C1 segment of cervical spinal cord (tissue), 14 donors: ENCODE measurements around the gene CINP.

Experiments
- DNase-seq, 14 donors: peaks; one replicate each; lab custom pipeline; 2025; lab: John Stamatoyannopoulos, UW

The CINP gene

DNA sequence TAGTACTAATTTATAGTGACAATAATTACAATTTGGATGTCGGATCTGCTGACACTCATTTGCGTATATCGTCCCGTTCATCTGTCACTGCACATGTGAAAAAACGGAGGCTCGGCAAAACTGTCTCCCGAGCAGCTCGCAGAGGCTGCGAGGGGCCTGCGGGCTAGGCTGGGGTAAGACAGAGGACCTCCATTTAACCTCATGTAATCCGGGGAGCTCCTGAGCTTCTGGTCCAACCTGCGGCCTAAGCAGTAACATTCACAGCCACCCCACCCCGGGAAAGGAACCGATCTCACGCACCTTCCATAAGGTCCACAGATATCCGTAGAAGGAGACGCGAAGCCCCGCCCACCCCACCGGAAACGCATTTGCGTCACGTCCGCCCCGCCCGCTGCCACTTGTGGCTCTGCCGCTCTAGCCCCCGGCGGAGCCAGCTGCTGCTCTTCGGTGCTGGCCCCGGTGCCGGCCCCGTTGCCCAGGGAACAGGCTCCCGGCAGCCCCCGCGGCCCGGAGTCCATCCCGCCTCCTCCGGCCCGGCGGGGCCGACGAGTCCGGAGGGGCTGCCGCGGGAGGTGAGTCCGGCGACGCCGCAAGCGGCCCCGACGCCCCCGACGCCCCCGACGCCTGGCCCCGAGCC is at the start of gene CINP, which contains the start of gene TECPR2:
Gene CINP (minus strand): TSS at position 346 of the 637 bp plus-strand sequence. CDS start 39 bp downstream, at position 307.
Gene TECPR2 (plus strand): TSS at position 397 of the 637 bp plus-strand sequence. CDS start 13,781 bp downstream, outside the sequence.
- peak; percentile 73 to 99 (median 95) for DNase-seq

DNA sequence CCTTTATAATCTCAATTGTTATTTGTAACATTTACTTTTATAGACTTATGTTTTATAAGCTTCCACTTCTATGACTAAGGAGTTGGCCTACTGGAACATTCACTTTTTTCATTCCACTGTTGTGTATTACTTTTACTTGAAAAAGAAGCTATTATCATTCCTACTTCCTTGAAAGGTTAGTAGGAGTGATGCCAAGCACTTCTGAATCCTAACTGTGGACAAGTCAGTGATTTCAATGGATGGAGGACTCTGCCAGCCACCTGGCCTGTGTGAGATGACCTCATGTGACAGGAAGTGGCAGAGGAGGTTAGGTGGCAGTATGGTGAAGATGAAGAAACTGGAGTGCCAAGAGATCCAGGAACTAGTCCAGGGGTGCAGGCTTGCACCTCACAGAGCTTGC is 46.0 kb upstream of the CINP start:
- DNase-seq = peak in 1 of 14 donors; percentile 60

DNA sequence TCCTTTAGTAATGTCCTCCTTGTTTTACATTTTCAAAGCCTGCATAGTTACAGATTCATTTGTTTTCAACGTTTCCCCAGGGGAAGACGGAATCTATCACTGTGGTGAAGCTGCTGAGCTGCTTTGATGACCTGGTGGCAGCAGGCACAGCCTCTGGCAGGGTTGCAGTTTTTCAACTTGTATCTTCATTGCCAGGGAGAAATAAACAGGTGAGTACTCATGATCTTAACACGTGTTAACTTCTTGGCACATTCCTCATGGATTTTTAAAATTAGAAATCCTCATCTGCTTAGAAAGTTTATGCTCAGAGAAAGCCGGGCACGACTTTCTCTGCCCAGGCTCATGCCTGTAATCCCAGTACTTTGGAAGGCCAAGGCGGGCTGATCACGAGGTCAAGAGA is 44.6 kb upstream of the CINP start:
- DNase-seq = no peak

DNA sequence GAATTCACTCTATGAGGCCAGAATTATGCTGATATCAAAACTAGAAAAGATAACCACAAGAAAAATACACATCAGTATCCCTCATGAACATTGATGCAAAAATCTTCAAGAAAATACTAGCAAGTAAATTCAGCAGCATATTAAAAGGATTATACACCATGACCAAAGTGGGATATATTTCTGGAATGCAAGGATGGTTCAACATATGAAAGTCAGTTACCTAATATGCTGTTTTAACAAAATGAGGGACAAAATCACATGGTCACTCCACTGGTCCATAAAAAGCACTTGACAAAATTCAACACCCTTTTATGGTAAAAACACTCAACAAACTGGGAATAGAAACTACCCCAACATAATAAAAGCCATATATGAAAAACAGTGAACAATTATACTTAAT is 40.3 kb upstream of the CINP start:
- no peak for DNase-seq

DNA sequence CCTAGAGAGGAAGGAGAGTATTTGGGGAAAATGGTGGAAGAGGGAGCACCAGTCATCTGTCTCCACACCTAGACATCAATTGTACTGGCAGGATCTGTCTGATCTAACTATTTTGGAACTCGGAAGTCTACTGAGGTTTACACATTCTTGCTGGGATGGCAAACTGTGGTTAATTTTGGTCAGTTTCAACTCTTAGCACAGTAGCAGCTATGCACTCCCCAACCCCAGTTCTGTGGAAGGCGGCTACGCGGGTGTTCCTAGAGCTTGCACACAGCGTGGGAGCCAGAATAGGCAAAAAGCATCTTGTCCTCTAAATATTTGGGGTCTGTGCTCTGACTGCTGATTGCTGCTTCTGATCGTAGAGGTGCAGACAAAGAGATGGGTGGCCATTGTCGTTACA is 33.8 kb upstream of the CINP start:
- no peak for DNase-seq

DNA sequence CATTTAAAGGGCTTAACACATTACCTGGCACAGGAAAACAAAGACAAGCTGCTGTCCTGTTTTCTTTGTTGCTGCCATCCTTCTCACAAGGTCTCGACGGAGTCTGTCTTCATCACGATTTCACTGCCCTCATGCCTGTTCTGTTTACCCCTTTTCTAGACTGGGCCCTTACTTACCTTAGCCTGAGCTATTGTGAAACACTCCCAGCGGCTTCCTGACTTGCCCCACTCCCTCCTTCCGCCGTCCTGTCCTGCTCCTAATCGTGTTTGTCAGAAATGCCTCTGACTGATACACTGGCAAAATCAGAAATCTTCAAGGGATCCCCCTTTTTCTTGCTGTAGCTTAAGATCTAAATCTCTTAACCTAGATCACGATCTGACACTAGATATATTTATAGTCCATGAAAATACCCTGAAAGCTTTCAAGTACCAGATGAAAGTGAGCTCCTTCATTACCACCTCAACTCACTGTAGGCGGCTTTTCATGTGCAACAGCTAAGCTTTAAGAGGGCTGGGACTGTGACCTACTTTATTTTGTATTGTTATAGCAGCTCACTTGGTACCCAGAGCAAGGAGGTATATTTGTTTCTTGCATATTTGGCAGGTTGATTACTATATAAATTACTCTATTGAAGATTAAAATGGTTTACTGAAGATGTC is 32.2 kb upstream of the CINP start:
- no peak for DNase-seq

DNA sequence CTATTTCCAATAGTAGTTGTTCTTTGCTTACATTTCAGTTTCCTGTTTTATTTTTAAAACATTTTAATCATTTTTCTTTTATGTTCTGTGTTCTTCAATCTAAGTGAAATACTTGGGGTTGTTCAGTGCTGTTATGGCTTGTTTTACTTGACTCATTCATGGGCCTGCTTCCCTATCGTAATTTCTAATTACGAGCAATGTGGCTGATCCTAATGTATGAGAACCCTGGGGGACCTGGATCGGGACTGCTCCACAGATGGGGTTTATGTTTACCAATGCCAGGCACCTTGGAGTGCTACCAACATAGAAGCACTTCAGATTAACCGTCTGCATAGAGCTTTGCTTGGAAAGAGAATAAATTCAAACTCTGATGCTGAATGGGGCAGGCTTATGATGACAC is 29.8 kb upstream of the CINP start:
- DNase-seq = peak in 1 of 14 donors; percentile 92

DNA sequence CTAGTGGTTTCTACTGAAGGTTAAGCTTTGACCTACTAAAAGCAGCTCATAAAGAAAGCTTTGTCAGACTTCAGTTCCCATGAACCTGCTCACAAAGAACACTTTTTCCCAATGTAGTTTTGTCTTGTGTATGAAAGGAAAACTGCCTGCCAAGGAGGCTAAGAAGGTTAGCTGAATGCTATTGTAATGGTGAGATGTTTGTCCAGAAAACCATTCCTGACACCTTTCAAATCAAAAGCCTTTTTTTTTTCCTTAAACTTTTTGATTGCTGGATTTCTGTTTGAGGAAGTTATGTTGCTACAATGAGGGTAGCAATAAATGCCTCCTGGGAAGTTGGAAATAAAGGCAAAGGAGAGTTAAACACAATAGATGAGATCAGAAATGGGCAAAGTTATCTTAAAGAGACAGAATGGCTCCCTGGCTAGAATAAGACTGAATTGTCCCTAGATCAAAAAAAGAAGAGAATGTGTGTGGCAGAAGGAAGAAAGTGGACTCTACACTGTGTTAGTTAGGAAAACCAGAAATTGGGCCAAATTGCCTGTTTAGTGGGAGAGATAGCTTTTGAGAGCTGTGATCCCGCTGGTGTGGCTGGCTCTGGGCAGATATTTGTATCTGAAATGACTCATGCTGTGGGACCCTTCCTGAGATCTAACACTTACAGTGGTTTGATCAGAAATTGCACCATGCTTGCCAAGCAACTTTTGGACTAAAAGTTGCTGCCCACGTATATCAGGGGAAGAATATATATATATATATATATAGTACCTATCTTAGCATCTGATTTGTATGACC is 27.6 kb upstream of the CINP start:
- DNase-seq = no peak

DNA sequence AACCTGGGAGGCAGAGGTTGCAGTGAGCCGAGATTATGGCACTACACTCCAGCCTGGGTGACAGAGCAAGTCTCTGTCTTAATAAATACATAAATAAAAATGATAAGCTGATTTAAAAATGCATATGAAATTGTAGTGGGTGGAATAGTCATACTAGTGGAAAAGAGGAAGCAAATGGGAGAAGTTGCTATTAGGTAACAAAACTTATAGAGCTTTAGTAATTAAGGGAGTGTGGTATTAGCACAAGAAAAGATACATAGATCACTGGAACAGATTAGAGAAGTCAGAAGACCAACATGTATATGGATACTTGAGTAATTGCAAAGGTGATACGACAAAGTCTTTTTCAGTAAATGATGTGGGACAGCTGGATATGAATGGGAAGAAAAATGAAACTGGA is 26.6 kb upstream of the CINP start:
- no peak for DNase-seq

DNA sequence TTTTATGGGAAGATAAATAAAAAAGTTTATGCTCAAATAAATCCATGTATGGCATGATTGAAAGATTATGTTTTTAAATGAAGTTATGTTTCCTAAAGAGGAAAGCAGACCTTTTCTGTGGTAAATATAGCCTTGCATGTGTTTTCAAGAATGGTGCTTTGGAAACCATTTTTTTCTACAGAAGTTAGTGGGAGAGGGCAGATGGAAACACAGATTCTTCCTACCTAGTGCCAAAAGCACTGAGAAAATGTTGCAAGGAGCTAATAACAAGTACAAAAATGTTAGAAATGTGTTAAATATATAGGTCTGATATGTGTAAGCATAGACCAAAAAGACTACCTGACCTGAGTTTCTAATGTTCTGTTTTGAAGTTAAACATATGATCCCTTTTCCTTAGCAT is 24.4 kb upstream of the CINP start:
- DNase-seq = no peak

DNA sequence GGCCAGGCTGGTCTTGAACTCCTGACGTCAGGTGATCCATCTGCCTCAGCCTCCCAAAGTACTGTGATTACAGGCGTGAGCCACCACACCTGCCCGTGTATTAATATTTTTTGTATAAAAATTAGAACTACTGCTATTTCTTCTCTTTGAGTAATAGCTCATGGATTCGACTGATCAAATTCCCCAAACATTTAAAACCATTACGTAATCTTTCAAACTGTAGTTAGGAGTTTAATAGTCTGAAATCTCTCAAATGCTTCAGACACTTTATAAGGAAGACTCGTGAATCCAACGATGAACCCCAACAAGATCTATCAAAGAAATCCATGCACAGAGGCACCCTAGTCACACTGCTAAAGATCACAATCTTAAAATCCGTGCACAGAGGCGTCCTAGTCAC is 16.1 kb upstream of the CINP start:
- no peak for DNase-seq

DNA sequence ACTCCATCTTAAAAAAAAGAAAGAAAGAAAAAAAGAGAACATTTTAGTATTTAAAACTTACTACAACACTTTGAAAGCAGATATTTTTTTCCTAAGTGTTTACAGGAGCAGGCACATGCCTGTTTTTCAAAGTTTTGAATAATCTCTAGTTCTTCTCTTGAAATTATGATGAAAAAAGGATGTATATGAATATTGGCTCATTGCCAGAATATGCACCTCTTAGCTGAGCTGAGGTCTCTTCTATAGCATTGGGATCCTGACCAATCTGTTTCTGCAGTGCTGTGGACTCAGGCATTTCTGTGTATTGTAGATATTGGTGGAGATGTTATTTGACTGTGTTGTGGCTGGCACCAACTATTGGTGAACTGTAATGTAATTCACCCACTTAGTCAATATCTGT is 15.0 kb upstream of the CINP start:
- no peak for DNase-seq

DNA sequence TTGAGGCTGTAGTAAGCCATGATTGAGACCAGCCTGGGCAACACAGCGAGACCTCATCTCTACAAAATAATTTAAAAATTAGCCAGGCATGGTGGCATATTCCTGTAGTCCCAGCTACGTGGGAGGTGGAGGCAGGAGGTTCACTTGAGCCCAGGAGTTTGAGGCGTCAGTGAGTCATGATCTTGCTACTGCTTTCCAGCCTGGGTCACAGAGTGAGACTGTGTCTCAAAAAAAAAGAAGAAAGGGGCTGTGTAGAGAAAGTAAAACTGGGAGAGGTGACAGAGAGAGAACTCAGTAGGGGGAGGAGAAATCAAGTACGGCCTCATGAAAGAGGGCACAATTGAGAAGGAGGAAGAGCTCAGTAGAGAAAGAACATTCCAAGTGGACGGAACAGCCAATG is 12.4 kb upstream of the CINP start:
- DNase-seq = no peak

DNA sequence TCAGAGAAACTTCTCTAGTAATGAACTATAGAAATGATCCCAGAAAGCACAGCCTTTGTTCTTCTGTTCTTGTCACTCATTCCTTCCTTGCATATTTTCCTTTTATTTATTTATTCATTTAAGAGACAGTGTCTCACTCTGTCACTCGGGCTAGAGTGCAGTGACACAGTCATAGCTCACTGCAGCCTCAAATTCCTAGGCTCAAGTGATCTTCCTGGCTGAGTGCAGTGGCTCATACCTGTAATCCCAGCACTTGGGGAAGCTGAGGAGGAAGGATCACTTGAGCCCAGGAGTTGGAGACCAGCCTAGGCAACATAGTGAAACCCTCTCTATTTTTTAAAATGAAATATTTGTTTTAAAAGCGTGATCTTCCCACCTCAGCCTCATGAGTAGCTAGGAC is 11.6 kb upstream of the CINP start:
- DNase-seq = no peak

DNA sequence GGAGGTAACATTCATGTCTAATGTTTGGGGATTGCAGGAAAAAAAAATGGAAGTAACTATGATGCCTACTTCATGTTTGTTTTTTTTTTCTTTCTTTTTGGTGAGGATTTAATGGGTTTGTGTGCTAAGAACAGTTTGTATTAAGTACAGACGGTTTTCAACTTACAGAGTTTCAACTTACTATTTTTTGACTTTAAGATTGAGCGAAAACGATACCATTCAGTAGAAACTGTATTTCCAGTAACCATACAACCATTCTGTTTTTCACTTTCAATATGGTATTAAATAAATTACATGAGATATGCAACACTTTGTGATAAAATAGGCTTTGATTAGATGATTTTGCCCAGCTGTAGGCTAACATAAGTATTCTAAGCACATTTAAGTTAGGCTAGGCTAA is 10.4 kb upstream of the CINP start:
- no peak for DNase-seq

DNA sequence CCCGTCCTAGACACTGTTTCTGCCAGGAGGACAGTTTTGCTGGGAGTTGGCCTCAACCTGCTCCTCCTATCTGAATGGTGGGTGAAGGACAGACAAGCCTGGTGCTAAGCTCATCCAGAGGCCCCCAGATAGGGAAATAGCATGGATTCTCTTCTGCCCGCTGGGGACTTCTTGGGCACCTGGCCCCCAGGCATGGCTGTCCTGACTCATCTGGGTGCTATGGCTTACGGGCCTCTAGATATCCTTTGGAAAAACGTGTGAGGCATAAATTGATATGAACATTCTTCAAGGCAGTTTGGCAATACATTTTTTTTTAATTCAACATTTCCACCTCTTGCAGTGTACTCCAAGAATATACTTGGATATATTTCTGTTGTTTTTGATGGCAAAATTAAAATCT is 8.7 kb upstream of the CINP start:
- DNase-seq = no peak

DNA sequence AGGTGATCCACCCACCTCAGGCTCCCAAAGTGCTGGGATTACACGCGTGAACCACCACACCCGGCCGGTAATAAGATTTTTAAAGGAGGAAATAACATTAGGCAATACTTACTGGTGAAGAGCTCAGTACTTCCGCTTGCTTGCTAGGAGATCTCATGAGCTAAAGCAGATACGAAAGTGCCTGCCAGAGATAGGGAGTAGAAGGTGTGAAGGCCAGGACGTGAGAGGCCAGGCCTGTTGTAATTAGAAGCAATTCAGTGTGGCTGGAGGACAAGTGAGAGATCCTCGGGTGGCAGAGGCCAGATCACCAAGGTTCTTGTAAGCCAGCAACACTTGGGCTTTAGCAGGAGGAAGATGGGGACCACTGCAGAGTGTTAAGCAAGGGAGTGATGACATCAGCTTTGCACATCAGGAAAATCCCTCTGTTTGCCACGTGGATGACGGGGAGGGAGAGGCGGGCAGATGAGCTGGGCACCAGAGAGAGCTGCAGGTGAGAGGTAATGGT is 7.7 kb upstream of the CINP start:
- peak in 2 of 14 donors; percentile 20 to 36 for DNase-seq

DNA sequence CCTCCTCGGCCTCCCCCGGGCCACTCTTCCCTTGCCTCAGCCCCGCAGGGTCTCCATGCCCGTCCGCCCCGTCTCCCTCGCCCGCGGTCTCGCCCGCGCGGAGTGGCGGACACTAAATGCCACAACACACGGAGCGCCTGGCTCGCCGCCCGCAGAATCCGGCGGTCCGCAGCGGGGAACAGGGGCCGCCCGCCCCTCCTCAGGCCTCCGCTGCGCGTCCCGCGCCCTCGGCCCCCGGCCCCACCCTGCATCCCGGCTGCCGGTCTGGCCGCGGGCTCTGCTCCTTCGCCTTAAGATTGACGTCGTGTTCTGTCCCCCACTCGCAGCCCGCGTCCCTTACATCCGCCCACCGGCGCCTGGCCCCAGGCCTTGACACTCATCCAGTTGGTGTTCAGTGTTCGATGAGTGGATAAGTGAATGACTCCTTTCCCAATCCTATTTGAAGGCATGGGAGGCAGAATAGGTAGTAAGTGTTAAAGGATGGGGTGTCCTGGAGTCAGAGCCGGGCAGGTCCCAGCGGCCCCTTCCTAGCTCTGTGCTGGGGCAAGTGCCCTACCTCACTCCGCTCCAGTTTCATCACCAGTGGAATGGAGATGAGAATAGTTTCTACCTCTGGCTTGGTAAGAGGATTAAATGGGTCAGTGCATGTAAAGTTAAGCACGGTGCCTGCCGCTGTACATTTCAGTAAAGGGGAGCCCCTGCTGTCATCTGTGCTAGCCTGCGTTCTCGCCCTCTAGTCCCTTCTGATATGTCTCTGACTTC is 673 bp upstream of the CINP start:
- peak in 7 of 14 donors; percentile 53 to 90 (median 63) for DNase-seq

DNA sequence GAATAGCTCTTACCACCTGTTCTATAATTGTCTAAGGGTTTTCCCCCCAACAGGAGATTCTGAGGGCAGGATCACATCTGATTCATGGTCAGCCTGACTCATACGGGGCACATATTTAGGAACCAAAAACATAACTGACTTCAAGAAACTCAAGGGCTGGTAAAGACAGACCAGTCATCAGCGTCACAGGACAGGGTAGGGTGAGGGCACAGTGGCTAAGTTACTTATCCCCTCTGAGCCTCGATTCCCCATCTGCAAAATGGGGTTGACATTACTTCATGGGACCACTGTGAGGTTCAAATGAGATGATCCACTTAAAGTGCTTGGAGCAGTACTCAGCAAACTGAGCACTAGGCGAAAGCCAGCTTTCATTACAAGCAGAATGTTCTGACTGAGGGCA is 606 bp downstream of the CINP start:
- DNase-seq = no peak

DNA sequence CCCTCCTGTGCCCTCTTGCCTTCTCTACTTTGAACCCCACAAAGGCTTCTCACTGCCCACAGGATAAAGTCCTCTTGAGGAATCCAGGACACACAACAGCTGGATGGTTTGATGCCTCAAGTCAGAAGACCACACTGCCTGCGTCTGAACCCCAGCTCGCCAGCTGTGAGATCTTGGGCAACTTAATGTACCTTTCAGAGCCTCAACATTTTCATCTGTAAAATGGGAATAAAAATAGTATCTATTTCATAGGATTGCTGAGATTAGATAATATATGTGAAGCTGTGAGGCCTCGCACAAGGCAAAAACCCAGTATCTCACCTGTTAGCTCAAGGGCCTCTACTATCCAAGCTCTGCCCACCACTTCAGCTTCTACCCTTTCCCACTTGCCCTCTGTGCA is 2.3 kb downstream of the CINP start:
- DNase-seq = no peak

DNA sequence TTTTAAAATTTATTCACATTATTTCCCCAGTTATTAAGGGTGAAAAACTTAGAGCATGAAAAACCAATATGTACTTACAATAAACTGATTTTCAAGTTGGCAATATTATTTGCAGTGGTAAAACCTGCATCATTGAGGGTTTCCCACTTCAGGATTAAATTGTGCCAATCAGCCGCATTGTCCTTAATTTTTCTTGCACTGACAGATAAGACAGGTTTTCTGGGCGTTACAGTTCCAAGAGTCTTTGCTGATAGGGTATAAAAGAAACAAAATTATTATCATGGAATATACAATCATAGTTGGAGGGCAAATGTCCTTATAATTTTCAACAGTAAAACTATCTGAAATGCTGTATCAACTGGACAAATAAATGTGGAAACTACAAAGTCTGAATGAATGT is 3.3 kb downstream of the CINP start:
- no peak for DNase-seq

DNA sequence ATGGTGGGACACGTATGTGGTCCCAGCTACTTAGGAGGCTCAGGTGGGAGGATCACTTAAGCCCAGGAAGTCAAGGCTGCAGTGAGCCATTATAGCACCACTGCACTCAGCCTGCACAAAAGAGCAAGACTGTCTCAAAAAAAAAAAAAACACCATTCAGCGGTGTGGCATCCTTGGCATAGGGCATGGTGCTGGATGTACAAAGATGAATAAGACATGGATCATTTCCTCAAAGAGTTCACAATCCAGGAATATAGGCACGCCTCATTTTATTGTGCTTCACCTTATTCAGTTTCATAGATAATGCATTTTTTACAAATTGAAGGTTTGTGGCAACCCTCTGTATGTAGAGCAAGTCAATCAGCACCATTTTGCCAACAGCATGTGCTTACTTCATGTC is 6.4 kb downstream of the CINP start:
- no peak for DNase-seq
